ENCODE measurements around the gene RAB42.
A peak's percentile ranks its signal among the peaks of the same experiment; 100 is the strongest.
"Not testable (repeated sequence)": the region's sequence is repeated elsewhere in the genome, so short reads cannot be mapped to it uniquely, and the experiment has no call there.

Gene RAB42

GRCh38 chr1:28582248-28582615, 9.8 kb upstream of the RAB42 start:
- DNase-seq (ENCODE audit: low spot score), result no peak

- not testable (repeated sequence) for DNase-seq (ENCODE audit: low spot score)
Measured at GRCh38 chr1:28586585-28587391, 5.3 kb upstream of the RAB42 start.

- no peak for DNase-seq (ENCODE audit: low spot score)
Measured at GRCh38 chr1:28592321-28593071, 431 bp downstream of the RAB42 start.

- not testable (repeated sequence) for DNase-seq (ENCODE audit: low spot score)
Measured at GRCh38 chr1:28593988-28594356, 1.9 kb downstream of the RAB42 start.

- DNase-seq (ENCODE audit: low spot score), result not testable (repeated sequence)
Measured at GRCh38 chr1:28594686-28595411, 2.8 kb downstream of the RAB42 start.

GRCh38 chr1:28595412-28596191, 3.5 kb downstream of the RAB42 start:
- no peak for DNase-seq (ENCODE audit: low spot score)

GRCh38 chr1:28596276-28596675, 4.2 kb downstream of the RAB42 start:
- not testable (repeated sequence) for DNase-seq (ENCODE audit: low spot score)

- DNase-seq (ENCODE audit: low spot score), result no peak
Measured at GRCh38 chr1:28601696-28602095, 9.6 kb downstream of the RAB42 start.

GRCh38 chr1:28602536-28603439, 10.7 kb downstream of the RAB42 start:
- peak; percentile 74 for DNase-seq (ENCODE audit: low spot score)

GRCh38 chr1:28604411-28604810, 12.3 kb downstream of the RAB42 start:
- DNase-seq (ENCODE audit: low spot score), result no peak

- DNase-seq (ENCODE audit: low spot score), result peak; percentile 85
Measured at GRCh38 chr1:28604962-28605361, 12.9 kb downstream of the RAB42 start.

- no peak for DNase-seq (ENCODE audit: low spot score)
Measured at GRCh38 chr1:28606771-28607170, 14.7 kb downstream of the RAB42 start.

- no peak for DNase-seq (ENCODE audit: low spot score)
Measured at GRCh38 chr1:28613175-28613574, 21.1 kb downstream of the RAB42 start.

- no peak for DNase-seq (ENCODE audit: low spot score)
Measured at GRCh38 chr1:28631713-28632112, 39.6 kb downstream of the RAB42 start.

GRCh38 chr1:28632560-28632959, 40.5 kb downstream of the RAB42 start:
- DNase-seq (ENCODE audit: low spot score), result no peak

GRCh38 chr1:28640766-28641165, 48.7 kb downstream of the RAB42 start:
- no peak for DNase-seq (ENCODE audit: low spot score)

- no peak for DNase-seq (ENCODE audit: low spot score)
Measured at GRCh38 chr1:28642056-28642846, 50.2 kb downstream of the RAB42 start.

GRCh38 chr1:28642847-28643635, 51.0 kb downstream of the RAB42 start, which contains the start of gene TAF12:
Gene TAF12 (minus strand): TSS chr1:28643067. CDS start chr1:28622081, 20,986 bp downstream.
- peak; percentile 93 for DNase-seq (ENCODE audit: low spot score)

GRCh38 chr1:28644494-28644893, 52.4 kb downstream of the RAB42 start:
- no peak for DNase-seq (ENCODE audit: low spot score)

Data from SK-N-DZ (cell line).